GM12864 (cell line): Measurements from ENCODE around the gene CINP.
"Not testable (repeated sequence)": the region's sequence is repeated elsewhere in the genome, so short reads cannot be mapped to it uniquely, and the experiment has no call there.

Experiments used
- DNase-seq: peaks from one replicate; pipeline ENCODE4 v3.0.0-alpha.2; 2011; ENCODE audit warnings: low read depth
- H3K4me3 ChIP-seq: 2 replicates; pipeline ENCODE4 v1.5.1; 2011; ENCODE audit warnings: mild to moderate bottlenecking, low read depth, low read length, control low read depth
- CTCF ChIP-seq: IDR thresholded peaks from 2 replicates; pipeline ENCODE4 v1.5.1; 2011; ENCODE audit warnings: low read depth, mild to moderate bottlenecking, moderate library complexity, low read length, control low read depth, inconsistent platforms; ENCODE audit errors: missing control alignments

The CINP gene

GRCh38 chr14:102335163-102335562 lies 27.5 kb downstream of the CINP start:
- DNase-seq: no peak

DNA sequence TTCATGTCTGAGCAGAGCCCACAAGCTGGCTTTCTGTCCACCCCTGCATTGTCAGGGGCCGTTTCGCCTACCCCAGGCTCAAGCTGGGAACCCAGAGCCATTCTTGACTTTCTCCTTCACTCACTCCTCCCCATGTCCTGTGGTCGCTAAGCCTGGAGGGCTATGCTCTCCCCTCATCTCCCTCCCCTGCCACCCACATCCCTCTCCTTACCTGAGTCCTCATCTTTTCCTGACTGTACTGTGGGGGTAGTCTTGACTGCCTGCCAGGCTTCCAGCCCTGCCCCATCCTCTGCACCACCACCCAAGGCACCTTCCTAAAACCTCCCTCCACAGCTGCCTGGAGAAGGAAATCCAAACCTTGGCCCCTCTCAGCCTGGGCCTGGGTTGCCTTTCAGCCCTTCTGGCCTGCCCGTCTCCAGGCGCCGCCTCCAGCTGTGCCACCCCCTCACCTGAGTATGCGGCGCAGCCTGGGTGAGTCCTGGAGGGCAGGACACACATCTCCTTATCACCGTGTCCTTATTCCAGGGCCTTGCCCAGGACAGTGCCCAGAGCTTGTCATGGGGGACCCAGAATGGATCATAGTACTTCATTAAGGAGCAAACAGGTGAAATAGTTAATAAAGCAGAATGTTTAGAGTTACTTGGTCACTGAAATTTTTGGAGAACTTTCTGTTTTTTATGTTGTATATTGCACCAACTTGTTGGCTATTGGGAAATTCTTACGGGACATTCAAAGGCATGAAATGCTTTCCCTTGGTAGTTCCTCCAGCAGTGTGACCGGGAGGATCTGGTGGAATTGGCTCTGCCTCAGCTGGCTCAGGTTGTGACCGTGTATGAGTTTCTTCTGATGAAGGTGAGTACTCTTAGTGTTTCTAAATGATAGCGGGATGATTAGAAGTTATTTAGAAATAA lies 28.6 kb downstream of the CINP start:
- TF ChIP-seq CTCF: no peak
- DNase-seq: no peak
- no peak overlapping the region for H3K4me3 ChIP-seq

More at GRCh38 chr14:102335163-102335562, 27.5 kb downstream of the CINP start:
- no peak for TF ChIP-seq CTCF
- no peak overlapping the region for H3K4me3 ChIP-seq

DNA sequence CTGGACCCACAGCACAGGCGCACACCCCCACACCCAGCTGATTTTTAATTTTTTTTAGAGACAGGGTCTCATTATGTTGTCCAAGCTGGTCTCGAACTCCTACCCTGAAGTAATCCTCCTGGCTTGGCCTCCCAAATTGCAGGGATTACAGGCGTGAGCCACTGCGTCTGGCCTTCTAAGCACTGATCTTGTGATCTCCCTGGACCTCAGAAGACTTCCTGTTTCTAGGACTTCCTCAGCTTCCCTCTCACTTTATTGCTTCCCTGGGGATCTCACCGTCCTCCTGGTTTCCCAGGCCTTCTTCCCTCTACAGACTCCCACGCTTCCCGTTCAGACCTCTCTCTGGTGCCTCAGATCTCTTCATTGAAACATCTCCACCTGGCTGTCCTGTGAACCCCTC lies 29.3 kb downstream of the CINP start:
- DNase-seq: no peak
- no peak overlapping the region for H3K4me3 ChIP-seq
- no peak for TF ChIP-seq CTCF

DNA sequence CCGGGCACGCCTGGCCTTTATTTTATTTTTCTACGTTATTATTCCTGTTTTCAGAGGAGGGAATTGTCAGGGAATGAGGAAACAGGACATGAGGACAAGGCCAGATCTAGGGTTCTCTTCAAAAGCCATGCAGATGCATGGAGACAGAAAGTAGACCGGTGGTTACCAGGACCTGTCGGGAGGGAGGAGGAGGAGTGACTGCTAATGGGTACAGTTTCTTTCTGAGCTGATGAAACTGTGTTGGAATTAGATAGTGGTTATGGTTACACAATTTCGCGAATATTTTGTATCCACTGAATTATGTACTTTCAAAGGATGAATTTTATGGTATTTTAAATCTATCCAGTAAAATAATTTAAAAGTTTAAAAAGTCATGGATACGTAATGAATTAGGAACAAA lies 31.9 kb downstream of the CINP start:
- no peak for DNase-seq
- no peak overlapping the region for H3K4me3 ChIP-seq
- TF ChIP-seq CTCF: no peak

GRCh38 chr14:102329381-102329780 lies 33.3 kb downstream of the CINP start:
- DNase-seq, H3K4me3 ChIP-seq: not testable (repeated sequence)

DNA sequence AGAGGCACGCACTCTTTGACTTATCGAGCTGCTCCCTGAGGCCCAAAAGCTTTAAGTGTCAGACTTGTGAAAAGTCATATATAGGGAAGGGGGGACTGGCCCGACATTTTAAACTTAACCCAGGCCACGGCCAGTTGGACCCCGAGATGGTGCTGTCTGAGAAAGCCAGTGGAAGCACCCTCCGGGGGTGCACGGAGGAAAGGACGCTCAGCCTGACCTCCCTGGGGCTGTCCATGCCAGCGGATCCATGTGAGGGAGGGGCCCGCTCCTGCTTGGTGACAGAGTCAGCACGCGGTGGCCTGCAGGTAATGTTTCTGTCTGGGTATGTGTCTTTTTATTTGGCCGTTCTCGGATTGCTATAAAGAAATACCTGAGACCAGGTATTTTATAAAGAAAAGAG lies 36.1 kb downstream of the CINP start:
- no peak overlapping the region for H3K4me3 ChIP-seq
- TF ChIP-seq CTCF: no peak
- no peak for DNase-seq

GRCh38 chr14:102325791-102326345 lies 36.8 kb downstream of the CINP start:
- TF ChIP-seq CTCF: no peak
- no peak for DNase-seq
- no peak overlapping the region for H3K4me3 ChIP-seq
